Hematopoietic multipotent progenitor cell treated with erythropoietin and hydrocortisone succinate and interleukin-3 and kit ligand, for 8 days (in vitro differentiated cells): ENCODE measurements around the gene IRS1.

Experiments used
- DNase-seq: peaks from one replicate; pipeline ENCODE4 v3.0.0-alpha.2; 2015

The IRS1 gene

GRCh38 chr2:226788881-226789490 is 10.6 kb downstream of the IRS1 start:
- no peak for DNase-seq

- DNase-seq: no peak
Observed at GRCh38 chr2:226788064-226788463, 11.6 kb downstream of the IRS1 start.

DNA sequence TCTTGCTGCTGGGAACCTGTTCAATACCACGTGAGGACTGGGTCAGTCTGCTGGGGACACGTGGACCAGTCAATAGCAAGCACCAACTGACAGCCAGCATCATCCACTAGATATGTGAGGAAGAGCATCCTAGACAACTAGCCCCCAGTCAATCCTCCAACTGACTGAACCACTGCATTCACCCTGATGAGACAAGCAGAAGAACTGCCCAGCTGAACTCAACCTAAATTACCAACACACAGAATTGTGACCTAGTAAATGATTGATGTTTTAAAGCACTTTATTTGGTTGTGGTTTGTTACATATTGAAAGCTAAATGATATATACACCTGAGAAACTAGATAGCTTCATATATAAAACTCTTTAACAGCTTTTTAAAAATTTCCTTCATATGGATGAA is 15.7 kb downstream of the IRS1 start:
- no peak for DNase-seq

- DNase-seq: no peak
Observed at GRCh38 chr2:226782092-226782713, 17.4 kb downstream of the IRS1 start.

GRCh38 chr2:226780431-226780830 is 19.2 kb downstream of the IRS1 start:
- no peak for DNase-seq

- no peak for DNase-seq
Observed at GRCh38 chr2:226777611-226778010, 22.0 kb downstream of the IRS1 start.

GRCh38 chr2:226776104-226776503 is 23.5 kb downstream of the IRS1 start:
- no peak for DNase-seq

- DNase-seq: no peak
Observed at GRCh38 chr2:226775032-226775509, 24.5 kb downstream of the IRS1 start.

GRCh38 chr2:226773291-226773690 is 26.3 kb downstream of the IRS1 start:
- DNase-seq: no peak

DNA sequence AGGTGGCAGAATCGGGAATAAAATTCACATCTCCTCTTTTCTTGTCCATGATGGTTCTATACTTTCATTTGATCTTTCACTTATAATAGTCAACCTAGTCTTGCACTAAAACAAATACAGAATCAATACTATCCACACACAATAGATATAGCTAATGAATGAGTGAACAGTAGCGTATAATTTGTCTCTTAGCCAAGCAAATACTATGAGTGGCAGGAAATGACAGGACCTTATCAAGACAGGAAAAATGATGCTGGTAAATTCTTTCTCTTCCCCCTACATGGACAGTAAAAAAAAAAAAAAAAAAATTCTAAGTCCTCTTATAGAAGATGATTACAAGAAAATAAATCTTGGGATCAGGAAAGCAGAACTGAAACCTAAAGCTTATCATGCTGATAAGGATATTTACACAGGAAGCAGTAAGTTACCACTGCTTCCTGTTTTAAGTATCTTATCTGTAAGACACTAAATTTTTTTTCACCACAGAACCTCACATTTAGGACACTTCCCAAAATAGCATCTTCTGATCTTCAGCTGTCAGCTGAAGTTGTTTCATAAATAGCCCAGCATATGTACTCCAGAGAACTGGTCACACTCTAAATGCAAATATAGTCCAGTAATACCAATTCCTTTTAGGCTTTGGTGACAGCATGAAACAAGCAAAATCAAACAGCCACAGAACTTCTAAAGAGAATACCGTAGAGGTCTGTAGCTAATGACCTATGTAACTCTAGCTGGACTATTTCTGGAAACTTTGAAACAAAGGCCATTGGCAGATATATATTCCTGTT is 27.0 kb downstream of the IRS1 start:
- peak; percentile 46 for DNase-seq

GRCh38 chr2:226771067-226771466 is 28.6 kb downstream of the IRS1 start:
- no peak for DNase-seq

GRCh38 chr2:226767056-226767813 is 32.4 kb downstream of the IRS1 start:
- no peak for DNase-seq

- DNase-seq: no peak
Observed at GRCh38 chr2:226766352-226767055, 33.1 kb downstream of the IRS1 start.

DNA sequence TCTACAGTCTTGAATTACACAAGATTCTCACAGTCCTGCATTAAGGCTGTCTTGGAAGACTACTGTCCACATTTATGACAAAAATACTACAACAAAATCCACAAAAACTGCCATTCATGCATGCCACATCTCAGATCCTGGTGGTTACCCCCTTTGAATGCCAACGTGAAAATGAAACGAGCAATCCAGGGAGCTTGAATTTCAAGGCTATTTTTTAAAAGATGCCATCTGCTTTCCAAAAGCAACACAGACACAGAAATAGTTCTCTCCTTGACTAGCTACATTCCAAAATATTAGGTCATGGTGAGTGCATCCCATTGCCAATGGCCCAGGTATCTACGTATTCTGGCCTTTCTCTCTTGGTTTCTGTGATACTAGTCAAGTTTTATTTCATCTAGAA is 36.3 kb downstream of the IRS1 start:
- DNase-seq: no peak

GRCh38 chr2:226761195-226761583 is 38.4 kb downstream of the IRS1 start:
- no peak for DNase-seq

GRCh38 chr2:226760412-226761194 is 39.0 kb downstream of the IRS1 start:
- no peak for DNase-seq

DNA sequence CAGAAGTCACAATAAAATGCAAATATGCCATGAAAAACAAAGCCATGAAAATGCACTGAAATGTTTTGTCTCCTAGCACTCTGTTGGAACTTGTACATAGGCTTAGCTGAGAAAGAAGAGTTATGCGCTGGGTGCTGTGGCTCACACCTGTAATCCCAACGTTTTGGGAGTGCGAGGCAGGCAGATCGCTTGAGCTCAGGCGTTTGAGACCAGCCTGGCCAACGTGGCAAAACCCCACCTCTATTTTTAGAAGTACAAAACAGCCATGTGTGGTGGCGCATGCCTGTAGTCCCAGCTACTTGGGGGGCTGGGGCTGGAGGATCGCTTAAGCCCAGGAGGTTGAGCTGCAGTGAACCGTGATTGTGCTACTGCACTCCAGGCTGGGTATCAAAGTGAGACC is 39.9 kb downstream of the IRS1 start:
- no peak for DNase-seq

DNA sequence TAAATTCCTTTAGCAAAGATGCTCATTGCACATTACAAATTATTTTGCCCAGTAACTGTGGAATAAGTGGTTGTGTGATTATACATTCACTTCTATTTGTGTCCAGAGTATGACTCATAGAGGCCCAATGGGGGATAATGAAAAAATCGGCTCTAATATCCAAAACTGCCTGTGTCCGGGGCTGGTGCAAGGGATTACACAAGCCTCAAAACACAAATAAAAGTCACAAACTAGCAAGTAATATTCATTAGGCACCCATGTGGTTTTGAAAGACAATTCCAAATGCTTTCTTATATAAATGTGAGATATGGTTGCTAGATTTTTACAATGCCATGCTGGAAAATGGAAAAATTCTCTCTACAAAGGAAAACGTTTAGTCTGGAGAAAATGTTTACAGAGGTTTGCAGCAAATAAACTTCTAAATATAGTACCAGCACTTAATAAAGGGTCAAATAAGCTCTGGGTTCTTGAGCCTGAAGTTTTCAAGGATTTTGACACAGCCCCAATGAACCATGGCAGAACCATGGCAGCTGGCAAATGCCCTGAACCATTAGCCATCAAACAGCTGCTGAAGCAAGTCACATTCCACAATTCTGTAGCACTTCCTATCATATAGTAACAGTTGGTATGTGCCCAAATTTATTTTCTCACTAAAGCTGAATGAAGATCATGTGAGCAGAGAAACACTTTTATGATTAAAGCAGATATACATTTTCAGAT is 40.5 kb downstream of the IRS1 start:
- no peak for DNase-seq

DNA sequence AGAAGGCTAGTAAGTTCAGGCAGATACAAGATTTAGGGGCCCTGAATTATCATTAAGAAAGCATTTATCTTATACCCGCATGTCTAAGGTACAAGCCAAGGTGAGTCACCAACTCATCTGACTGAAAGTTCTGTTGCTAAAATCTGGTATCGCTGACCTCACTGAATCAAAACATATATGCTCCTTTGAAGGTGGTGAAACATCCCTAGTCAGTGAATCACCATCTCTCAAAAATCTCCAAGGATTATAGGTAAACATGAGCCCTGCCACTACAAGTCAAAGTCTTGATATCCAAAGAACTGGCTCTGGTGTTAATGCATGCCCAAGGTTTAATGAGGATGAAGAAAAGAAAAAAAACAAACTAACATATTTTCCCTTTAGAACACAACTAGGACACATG is 43.5 kb downstream of the IRS1 start:
- DNase-seq: no peak

DNA sequence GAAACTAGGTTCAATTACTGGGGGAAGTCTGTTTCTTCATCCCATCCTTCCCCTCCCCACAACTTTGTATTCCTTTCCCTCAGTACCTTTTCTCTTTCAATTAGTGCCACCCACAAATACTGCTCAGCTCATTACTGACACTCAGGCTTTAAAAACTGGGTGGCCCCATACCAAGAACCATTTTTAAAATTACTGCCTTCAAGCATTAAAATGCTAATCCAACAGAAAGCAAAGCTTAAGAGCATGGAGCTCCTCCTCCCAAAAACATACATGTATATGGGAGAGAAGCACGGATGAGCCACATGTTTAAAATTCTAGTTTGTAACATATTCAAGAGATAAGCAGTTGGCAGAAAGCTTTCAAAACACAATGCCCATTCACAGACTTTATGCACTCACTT is 44.0 kb downstream of the IRS1 start:
- DNase-seq: no peak
